Neural cell (in vitro differentiated cells): ENCODE data around the gene DKC1.

ENCODE experiments used
- CTCF ChIP-seq: fragments of 450-650 bp; IDR thresholded peaks from 2 replicates; pipeline ENCODE4 v1.5.1; 2014; ENCODE audit warnings: antibody characterized with exemption, mild to moderate bottlenecking, moderate library complexity; ENCODE audit not compliant: poor library complexity, severe bottlenecking
- EP300 ChIP-seq: fragments of 450-650 bp; conservative IDR thresholded peaks from 2 replicates; pipeline ENCODE4 v1.6.1; 2014; ENCODE audit warnings: antibody characterized with exemption, mild to moderate bottlenecking, moderate library complexity; ENCODE audit not compliant: poor library complexity, severe bottlenecking
- EZH2 ChIP-seq: fragments of 200-600, 300-800 bp; shearing (Covaris generic), sonication (generic); IDR thresholded peaks from 2 replicates; pipeline ENCODE4 v1.6.1; 2014; ENCODE audit warnings: antibody characterized with exemption, low read length, borderline replicate concordance, mild to moderate bottlenecking; ENCODE audit not compliant: insufficient read depth, poor library complexity, severe bottlenecking
- MXI1 ChIP-seq: fragments of 450-650 bp; conservative IDR thresholded peaks from 2 replicates; pipeline ENCODE4 v1.6.1; 2014; ENCODE audit warnings: antibody characterized with exemption, mild to moderate bottlenecking; ENCODE audit not compliant: poor library complexity, severe bottlenecking
- POLR2AphosphoS5 ChIP-seq: IDR thresholded peaks from 2 replicates; pipeline ENCODE4 v1.6.1; 2012
- RAD21 ChIP-seq: fragments of 450-650 bp; conservative IDR thresholded peaks from 2 replicates; pipeline ENCODE4 v1.6.1; 2014; ENCODE audit warnings: antibody characterized with exemption, mild to moderate bottlenecking, moderate library complexity
- REST ChIP-seq: IDR thresholded peaks from 2 replicates; pipeline ENCODE4 v1.6.1; 2012; ENCODE audit warnings: borderline replicate concordance
- SMC3 ChIP-seq: fragments of 450-650 bp; conservative IDR thresholded peaks from 2 replicates; pipeline ENCODE4 v1.6.1; 2014; ENCODE audit warnings: antibody characterized with exemption, mild to moderate bottlenecking, moderate library complexity; ENCODE audit not compliant: poor library complexity
- TAF1 ChIP-seq: IDR thresholded peaks from 2 replicates; pipeline ENCODE4 v1.6.1; 2012; ENCODE audit warnings: low read depth

DNA sequence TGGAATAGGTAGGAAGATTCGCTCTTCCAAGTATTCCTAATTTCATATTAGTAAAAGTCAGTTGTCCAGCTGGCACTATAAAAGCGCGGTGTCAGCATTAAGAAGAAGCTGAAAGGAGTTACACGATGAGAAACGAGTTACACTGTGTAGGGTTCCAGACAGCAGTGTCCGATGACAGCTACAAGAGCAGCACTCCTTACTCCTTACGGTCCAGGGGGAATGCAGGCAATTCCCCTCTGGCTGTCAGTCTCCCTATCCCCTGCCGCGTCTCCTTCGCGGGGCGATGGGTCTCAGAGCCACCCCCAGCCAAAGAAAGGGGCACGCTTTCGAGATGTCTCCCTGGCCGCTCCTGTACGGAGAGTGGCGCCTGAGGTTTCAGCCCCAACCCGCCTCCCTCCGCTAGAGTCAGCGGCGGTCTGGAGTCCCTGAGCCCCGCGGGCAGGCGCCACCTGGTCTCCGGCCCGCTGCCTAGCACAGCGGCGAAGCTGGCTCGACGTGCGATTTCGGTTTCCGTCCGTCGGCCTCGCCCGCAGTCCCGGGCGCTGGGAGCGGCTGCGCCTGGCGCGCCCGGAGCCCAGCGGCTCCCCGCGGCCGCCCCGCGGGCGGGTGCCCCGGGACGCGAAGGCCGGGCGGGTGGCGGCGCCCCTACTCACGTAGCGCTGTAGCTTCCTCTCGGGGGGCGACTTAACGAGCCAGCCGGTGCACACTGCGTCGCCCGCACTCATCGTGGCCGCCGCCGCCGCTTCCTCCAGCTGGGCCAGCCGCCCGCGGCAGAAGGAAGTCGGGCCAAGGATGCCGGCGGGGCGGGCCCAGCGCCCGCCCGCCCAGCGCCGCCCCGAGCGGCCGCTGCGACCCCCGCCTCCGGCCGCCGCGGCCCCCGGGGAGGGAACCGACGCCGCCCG is 12.1 kb upstream of the DKC1 start, which contains the start of gene GAB3:
- TF ChIP-seq CTCF (no peak), MXI1 (no peak), TAF1 (no peak), RAD21 (no peak), REST (no peak), EZH2 (no peak), POLR2AphosphoS5 (no peak), EP300 (no peak), SMC3 (no peak)
